ENCODE results near the gene PKNOX2.

PKNOX2 gene

DNA sequence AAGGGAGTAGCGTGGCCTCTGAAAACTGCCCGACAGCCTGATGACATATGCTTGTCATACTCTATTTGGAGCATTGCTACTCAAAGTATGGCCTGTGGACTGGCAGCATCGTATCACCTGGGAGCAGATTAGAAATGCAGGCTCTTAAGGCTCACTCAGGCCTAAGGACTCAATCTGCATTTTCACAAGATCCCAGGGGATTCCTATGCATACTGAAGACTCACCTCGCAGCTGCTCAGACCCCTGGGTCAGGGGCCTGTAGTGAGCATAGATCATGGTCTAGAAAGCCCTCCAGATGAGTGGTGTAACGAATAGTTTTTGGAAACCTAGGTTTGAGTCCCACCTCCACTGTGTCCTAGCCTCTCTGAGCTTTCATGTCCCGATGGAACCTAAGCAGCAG is 205.3 kb downstream of the PKNOX2 start:
- DNase-seq = no peak

DNA sequence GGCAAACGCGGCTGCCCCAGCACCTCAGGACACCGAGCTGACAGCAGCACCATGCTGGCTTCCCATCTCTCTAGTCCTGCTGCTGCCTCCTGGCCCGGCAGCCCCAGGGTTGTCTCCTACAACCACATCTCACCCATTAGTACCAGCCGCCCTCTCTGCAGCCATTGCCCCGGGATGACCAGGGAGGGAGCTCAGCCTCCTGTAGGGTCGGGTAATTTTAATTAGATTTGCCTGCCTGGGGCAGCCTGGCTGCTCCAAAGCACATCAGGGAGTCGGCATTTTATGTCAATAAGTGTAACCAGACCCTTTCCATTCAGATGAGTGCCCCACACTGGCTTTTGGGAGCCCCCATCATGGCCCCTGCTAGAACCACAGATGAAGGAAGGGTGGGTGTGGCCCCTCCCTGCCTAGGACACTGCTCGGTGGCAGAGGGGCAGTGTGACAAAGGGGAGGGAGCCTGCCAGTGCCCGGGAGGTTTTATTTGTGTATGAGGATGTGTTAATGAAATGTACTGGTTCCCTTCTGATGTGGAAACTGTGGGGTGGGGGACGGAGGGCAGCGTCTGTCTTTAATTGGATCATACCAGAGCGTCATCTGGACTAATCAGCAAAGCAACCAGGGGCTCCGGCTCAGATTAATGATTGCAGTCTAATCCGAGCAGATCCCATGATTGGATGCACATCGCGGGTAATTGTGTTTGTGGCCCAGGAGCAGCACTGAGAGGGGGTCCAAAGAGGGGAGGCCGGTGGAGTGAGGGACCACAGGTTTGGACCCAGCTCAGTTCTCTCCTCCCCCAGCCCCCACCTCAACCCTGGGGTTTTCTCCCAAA is 206.2 kb downstream of the PKNOX2 start:
- no peak for DNase-seq

DNA sequence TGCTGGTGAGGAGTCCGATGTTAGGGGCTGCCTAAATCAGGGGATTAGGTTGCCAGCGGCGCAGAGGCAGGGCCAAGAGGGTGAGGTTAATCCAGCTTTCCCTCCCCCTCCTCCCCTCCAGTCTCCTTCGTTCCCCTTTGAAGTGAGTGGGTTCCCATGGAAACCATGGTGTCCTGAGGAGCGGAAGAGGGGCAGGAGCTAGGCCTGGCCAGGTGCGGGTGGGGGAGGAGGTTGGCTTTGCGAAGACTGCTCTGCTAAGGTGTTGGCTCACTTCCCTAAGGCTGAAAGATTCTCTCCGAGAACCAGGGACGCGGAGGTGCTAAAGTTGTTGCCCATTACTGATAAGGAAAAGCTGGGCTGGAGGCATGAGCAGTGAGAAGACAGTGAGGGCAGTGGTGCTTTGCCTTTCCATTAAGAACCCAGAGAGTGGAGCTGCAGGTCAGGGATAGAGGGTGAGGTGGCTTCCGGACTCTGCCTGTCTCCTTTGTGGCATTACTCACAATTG is 206.9 kb downstream of the PKNOX2 start:
- no peak for DNase-seq

DNA sequence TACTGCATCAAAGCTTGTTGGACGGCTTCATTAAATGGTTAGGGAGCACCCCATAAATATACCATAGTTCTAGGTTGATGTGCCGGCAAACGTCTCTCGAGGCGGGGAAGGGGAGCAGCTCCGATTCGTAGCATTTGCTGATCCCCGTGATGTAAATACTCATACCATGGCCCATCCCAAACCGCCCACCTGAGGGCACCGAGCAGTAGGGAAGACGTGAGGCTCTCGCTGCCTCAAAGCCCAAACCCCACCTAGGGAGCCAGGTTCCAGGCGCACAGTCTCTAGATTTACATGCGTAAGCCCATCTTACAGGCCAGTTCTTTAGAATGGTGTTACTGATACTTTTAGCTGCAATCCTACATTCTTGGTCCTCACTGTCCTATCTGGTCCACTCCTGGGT is 207.5 kb downstream of the PKNOX2 start:
- DNase-seq = no peak

DNA sequence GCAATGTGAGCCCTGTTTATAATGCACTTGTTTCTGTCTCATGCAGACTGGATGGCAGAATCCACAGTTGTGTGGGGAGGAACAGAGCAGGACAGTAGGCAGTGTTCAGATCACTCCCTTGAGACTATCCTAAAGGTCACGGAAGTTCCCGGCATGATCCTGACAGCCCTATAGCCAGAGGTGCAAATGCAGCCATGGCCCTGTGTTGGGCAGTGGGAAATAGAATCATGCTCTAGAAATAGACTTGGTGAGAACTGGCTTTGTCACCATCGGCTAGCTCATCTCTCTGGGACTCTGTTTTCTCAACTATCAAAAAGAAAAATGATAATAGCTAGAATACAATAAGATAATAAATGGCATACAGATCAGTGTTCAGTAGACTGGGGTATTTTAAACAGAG is 208.4 kb downstream of the PKNOX2 start:
- DNase-seq = no peak

DNA sequence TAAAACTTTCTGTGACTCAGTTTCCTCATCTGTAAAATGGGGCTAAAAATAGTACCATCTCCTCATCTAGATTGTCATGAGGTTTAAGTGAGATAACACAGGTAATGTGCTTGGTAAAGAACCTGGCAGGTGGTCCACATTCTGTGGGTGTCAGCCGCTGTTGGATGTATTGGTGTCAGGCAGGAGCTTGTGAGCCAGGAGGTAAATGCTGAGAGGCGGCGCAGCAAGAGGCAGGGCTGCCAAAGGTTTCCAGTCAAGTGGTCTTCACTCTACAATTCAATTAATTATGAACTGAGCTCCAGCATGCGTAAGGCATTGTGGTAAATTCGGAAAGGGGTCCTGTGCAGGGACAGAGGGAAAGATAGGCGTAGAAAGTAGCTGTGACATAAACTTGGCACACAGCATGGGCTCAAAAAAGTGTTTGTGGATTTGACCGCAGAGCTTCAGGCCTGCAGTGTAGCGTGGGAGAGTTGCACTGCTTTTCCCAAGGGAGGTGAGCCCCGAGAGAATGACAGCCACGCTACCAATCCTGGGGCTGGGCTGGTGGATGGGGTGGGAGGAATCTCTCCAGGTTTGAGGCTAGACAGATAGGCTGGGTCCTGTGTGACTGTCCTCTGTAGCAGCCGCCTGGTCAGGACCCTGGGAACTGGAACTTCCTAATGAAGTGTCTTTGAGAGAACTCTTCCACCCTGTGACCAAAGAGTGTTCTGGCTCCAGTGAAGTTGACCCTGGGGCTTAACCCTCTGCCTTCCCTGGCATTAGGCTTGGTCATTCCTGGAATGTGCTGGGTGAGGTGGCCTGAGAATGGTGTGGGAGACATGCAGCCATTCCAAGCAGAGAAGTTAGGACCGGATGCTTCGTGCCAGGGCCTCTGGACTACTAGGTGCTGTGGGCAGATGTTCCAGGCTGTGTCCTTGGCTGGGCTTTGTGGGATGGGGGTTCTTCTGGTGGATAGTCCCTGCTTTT is 209.2 kb downstream of the PKNOX2 start:
- DNase-seq = no peak

DNA sequence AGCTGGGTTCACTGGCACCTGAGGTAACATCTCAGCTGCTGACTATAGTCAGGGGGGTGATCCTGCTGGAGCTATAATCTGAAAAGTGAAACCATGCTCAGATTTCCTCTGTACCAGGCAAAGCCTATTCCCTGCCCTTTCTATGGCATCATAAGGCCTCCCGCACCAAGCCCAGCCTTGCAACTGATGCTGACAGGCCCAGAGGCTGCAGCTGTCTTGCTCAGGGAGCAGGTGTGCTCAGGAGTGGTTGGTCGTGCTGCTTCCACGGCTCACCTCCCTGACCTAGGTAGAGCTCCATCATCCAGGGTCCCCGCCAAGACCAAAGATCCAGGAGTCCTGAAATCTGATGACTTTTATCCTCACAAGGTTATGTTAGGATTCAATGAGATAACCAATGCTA is 209.8 kb downstream of the PKNOX2 start:
- no peak for DNase-seq

DNA sequence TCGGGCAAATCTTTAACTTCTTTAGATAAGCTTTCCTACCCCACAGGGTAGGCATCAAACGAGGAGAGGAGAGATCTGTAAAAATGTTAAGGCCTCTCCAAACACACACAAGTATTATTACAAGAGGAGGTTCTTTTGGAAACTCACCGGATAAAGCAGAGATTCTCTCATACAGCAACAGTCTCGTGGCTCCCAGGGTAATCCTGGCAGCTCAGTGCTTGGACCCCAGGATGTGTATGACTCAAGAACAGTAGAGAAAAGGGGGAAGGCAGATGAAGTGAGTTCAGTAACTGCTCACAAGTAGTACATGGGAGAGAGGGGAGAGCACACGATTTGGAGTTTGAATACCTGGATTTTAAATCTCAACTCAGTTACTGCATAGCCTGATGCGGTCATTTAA is 210.6 kb downstream of the PKNOX2 start:
- DNase-seq = no peak

DNA sequence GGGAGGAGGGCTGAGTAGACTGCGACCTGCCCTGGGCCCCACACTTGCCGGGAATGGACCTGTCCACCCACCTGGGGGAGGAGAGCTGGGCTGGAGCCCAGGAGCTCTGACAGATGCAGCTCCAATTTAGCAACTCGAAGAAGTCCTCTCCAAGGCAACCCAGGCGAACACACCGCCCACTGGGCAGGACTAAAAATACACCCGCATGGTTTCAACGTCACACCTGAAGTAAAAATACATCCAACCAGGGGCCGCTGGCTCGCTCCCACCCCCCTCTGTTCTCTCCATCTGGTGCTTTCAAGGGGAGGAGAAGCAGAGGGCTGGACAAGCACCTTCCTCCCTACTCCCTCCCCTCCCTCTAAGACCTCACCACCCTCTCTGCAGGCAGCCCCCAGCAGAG is 211.6 kb downstream of the PKNOX2 start:
- DNase-seq = no peak

DNA sequence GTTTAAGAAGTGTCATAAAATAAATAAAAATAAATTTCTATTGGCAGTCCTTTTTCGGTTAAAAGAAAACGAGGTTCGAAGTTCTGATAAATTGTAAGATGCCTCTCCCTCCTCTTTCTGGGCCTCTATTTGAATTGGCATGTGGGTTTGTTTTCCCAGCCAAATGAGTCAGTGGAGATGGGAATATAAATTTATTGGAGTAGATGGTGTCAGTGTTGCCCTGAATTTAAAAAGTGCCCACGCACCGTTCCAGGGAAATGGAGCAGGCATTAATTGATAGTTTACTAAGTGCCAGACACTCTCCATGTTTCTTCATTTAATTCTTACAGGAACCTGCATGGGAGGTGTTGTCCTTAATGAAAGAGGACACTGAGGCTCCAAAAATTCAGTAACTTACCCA is 212.3 kb downstream of the PKNOX2 start:
- DNase-seq = no peak

DNA sequence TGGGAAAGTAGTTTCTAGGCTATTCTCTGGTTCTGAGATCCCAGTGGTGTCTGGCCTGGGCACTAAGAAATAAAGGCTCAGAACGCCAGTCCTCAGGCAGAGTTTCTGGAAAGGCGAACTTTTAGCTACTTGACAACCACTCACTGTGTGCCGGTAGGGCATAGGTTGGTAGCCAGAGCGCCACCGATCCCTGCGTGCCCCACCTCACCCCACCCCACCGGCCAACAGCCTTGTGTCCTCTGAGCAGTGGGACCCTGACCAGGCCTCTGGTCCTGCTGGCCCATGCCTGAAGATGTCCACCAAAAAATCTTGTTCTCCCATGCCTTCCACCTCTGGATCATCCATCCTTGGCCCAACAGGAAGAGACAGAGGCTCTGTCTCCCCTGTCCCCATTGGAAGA is 213.5 kb downstream of the PKNOX2 start:
- DNase-seq = no peak

DNA sequence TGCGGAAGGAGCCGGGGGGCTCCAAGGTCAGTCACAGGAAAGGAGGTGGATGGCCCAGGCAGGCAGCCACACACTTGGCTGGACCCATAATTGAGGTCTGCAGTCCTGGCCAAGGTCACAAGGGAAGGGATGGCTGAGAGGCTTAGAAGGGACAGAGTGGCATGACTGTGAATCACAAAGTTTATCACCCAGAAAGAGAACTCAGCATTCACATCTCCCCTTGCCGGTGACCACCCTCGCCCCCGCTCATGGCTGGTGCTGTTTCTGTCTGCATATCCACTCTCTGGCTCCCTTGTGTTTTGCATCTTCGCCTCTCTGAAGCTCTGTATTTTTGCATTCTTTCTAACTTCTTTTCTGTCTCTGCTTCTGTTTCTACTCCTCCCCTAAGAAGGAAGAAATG is 214.0 kb downstream of the PKNOX2 start:
- DNase-seq = no peak

DNA sequence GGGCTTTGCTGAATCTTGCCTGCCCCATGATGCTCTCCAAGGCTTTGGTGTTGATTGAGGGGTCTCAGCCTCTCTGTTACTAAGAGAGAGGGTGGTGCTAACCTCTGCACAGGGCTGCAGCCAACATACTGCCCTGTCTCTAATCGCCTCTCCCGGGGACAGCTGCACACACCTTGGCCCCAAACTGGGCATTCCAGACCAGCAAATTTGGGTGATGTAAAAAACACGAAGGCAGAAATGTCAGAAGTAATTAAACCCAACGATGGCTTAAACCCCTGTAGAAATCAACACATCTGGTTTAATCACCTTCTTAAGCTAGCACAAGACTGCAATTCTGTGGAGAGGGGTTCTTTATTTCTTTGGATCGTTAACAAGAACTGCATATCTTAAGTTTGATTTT is 215.0 kb downstream of the PKNOX2 start:
- DNase-seq = no peak

DNA sequence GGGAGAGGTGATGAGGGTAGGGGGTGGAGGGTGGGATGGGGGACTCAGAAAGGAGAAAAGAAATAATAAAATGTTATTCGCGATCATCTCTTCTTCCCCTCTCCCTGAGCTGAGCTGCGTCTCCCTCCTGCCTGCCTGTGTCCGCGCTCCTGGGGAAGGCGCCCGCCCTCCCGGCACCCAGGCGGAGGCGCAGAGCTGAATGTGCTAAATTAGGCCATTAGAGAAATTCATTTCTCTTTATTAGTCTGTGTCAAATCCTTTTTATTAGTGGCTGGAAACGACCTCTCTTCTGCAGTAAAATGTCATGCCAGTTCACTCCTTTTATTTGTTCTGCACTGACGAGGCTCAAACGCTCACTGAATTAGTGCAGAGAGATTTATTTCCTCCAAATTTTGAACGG is 215.4 kb downstream of the PKNOX2 start:
- no peak for DNase-seq

DNA sequence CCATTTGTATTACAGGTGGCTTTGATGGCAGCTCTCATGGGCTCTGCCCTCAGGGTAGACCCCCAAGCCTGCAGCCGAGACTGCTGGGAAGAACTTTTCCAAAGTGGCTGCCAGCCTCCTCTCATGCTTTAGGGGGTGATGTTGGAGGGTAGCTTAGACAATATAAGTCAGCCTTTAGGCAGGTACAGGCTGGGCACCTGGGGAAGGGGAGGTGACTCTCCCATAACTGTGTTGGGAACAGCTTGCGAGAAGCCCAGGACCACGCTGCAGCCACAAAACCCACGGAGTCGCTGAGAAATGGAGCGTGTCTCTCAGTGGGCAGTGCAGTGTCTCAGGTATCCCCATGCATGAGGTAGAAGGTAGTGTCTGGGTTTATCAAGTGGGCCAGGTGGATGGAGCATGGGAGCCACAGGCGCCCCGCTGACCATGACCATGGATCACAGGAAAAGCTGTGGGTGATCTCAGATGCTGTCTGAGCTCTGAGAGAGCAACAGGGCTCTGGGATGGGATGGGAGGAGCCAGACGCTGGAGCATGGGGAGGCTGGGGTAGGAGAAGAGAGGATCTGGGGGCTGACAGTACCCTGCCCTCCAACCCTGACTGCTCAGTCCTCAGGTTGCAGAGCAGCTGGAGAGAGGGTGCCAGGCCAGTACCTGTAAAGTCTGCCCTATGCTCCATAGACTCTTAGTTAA is 216.3 kb downstream of the PKNOX2 start:
- no peak for DNase-seq

DNA sequence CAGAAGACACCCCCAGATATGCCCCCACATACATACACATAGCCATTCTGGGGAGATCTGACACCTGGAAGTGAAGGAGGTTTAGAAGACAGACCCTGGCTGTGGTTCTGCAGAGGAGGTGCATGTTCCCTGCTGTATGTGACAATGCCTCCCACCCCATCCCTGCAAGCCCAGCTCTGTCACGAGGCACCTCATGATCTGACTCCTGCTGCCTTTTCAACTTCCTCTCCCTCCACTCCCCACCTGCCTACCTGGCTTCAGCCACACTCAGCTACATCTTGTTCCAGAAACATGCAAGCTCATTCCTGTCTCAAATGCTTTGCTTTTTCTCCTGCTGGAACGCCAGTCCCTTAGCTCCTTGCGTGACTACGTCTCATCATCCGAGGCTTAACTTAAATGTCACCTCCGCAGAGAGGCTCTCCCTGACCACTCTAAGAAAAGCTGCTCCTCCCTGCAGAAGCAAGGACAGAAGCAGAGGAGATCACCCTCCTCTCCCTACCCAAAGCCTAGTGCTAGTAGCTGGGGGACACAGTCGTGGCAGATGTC is 217.0 kb downstream of the PKNOX2 start:
- no peak for DNase-seq

DNA sequence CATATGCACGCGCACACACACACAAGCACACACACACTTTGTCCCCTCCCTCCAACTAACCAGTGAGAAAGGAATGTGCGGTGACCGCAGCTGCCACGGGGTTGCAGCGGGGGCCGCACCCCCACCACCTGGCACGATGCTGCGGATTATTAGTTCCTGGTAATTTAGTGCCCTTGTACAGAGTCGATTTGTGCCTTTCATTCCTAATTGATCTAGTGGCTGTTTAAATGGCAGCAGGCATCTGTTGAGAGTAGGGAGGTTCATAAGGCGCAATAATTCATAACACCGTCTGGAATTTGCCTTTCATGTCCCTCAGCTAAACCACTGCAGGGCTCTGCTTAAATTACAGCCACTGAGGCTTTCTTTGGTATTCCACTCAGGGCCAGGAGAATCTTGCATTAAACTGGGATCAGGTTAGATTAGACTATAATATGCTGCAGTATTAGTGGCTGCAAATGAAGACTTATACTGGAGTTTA is 217.8 kb downstream of the PKNOX2 start:
- no peak for DNase-seq

DNA sequence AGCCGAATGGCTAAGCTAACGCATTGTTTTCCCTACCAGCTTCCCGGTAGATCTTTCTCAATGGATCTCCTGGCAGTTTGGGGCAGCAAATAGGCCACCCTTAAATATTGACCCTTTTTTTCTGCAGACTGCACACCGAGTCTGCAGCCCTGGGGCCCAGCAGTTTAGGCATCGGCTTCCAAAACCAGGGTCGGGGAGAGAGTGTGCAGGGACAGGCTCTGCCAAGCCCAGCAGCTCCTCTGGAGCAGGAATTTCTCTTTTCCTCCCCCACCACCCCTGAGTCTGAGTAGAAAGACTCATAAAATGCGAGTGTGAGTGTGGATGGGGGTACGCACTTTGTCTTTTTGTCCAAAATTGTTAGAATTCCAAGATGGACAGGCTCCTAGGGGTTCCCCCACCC is 218.3 kb downstream of the PKNOX2 start:
- no peak for DNase-seq

DNA sequence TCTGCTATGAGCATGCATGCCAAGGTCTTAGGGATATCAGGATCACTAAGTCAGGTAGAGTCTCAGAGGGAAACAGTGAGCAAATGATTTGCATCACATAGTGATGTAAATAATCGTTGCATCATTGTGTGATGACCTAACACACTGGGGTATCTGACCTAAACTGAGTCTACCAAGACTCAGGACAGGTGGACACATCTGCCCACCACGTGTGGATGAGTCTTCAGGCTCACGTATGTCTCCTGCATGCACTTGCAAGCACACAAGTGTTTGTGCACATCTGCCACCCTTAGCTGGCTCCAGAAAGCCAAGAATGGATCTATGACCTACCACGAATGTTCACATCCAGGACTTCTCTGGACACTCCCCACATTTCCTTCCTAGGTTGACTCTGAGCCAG is 220.3 kb downstream of the PKNOX2 start:
- DNase-seq = no peak

DNA sequence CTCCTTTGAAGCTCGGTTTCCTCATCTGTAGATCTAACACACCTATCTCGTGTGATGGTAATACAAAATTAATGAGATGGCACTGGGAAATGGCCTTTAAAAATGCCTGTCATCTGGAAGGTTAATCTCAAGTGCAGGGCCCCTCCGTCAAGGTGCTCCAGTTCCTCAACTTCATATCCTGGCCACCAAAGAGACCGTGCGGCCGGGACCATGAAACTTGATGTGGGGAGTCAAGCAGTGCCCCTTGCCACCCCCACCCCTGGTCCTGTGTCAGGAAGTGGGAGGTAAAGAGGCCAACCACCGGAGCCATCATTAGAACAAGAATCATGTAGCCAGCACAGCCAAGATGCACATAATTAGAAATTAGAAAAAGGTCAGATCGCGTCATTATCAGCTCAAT is 223.3 kb downstream of the PKNOX2 start:
- no peak for DNase-seq

DNA sequence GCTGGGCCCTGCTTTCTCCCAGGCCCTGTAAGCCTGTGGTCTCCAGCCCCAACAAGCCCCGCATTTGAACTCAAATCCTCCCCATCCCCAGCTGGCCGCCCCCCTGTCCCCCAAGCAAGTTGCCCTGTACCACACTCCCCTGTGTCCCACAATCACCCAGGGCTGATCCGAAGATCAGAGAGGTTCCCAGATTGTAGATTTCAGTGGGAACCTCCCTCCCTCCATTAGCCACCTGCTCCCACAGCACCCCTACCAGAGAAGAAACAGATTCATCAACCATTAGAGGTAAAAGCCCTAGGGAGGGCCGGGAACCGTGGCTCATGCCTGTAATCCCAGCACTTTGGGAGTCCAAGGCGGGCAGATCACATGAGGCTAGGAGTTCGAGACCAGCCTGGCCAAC is 224.1 kb downstream of the PKNOX2 start:
- no peak for DNase-seq

DNA sequence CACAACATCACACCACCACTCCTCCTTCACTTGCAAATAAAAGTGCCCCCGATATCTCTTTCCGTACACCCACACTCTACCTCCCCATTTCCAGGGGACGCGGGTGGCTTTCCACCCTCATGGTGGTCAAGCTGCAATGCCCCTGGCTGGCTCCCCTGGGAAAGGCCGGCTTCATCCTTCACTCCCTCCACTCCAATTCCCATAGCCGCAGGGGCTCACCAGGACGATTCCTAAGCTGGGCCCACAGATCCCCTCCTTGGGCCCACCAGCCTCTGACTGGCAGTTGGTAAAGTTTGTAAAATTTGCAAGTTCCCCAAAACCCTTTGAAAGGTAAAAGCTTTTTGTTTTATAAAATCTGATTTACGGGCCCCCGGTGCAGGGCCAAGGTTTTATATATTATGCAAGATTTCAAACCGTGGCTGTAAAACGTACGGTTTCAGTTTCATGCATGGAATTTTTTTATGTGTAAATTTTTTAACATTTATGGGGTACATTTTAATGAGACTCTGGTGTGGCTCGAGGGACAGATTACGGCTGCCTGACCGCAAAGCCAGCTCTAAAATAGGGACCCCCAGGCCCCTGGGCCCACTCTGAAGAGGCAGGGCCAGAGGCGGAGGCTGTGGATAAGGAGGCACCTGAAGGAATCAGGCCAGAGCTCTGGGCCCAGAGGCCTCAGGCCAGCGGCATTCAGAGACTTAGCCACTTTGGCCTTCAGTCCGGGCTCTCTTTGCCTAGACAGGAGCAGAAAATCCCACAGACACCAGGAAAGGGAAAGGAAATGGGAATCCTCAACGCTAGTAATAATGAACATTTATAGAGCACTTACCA is 225.0 kb downstream of the PKNOX2 start:
- no peak for DNase-seq
